ENCODE data around the gene MT1F.

DNA sequence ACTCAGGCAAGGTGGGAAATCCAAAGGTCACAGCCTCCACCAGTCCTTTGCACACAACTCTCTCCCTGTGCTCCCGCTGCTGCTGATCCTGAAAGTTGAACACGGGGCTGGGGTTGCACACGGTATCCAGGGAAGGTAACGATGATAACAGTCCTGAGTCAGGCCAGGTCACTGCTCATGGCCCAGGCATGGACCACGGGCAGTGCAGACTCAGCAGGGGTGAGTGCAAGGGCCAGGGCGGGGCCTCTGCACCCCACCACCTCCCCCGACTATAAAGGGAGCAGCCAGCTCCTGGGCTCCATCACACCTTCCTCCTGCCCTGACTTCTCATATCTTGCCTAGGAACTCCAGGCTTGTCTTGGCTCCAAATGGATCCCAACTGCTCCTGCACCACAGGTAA lies 6.2 kb upstream of the MT1F start, which contains the start of gene MT1B:
- TF ChIP-seq, protein P1, sequence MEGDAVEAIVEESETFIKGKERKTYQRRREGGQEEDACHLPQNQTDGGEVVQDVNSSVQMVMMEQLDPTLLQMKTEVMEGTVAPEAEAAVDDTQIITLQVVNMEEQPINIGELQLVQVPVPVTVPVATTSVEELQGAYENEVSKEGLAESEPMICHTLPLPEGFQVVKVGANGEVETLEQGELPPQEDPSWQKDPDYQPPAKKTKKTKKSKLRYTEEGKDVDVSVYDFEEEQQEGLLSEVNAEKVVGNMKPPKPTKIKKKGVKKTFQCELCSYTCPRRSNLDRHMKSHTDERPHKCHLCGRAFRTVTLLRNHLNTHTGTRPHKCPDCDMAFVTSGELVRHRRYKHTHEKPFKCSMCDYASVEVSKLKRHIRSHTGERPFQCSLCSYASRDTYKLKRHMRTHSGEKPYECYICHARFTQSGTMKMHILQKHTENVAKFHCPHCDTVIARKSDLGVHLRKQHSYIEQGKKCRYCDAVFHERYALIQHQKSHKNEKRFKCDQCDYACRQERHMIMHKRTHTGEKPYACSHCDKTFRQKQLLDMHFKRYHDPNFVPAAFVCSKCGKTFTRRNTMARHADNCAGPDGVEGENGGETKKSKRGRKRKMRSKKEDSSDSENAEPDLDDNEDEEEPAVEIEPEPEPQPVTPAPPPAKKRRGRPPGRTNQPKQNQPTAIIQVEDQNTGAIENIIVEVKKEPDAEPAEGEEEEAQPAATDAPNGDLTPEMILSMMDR (conservative IDR thresholded peaks at IDR 0.05; ENCODE audit: low read depth, low read length), result no peak
- no peak for TF ChIP-seq EZH2 (IDR thresholded peaks at IDR 0.05; ENCODE audit: low read length, unreplicated experiment)
- TF ChIP-seq EZH2phosphoT487 (IDR thresholded peaks at IDR 0.05; ENCODE audit: borderline replicate concordance, low read length), result no peak
